Astrocyte of the cerebellum (primary cell): Measurements from ENCODE around the gene HADHB.

Experiments
- DNase-seq: peaks from one replicate; pipeline ENCODE4 v3.0.0-alpha.2; 2011; ENCODE audit warnings: low read depth
- H3K4me3 ChIP-seq: 2 replicates; pipeline ENCODE4 v1.5.1; 2011; ENCODE audit warnings: mild to moderate bottlenecking, low read depth, low read length, moderate library complexity
- CTCF ChIP-seq: IDR thresholded peaks from 2 replicates; pipeline ENCODE4 v1.5.1; 2012; ENCODE audit warnings: low read length, low read depth, moderate library complexity, mild to moderate bottlenecking; ENCODE audit errors: missing control alignments
- in situ Hi-C: cut with HindIII; loops from 2 replicates; pipeline ENCODE4 v1.10.0; 2017; ENCODE audit warnings: low sequenced_read_pairs

HADHB gene

DNA sequence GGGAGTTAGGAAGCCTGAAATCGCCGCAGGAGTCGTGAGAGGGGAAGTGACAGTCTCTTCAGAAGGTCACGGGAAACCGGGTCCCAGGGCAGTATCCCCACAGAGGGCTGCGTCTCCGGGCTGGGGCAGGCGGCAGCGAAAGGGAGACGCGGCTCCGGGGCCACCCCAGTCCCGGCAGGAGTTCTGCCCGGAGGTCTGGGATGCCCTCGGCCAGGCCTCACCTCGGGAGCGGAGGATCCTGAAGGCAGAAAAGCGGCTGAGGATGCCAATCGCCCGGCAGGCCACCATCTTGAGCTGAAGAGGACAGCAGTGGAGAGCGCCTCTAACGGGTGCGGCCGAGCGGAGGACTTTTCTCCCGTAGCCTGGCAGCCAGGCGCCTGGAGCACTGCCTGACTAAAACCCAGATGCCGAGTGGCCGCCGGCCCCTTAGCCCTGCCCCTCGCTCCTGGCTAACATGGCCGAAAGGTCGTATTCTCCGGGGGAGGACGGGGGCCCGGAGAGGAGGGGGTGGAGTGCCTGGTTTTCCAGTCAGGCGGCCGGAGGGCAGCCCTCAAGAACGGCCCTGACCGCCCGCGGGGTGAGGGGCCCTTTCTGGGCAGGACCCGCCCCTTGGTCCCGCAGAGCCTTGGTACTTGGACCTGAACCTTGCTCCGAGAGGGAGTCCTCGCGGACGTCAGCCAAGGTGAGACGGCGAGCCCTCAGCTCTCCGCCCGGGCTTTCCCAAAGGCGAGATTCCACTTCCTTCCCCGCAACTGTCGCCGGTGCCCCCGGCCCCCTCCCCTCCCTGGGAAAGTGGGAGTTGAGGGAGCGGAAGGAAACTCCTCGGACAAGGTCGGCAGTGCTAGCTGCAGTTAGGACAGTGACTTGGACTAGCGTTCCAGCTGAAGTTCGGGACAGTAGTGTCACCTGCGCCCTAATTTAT lies at the start of gene HADHB, which contains the start of gene HADHA:
TSS of gene HADHB (plus strand) at position 631 of the 922 bp plus-strand sequence. CDS start 9,316 bp downstream, outside the sequence.
TSS of gene HADHA (minus strand) at position 324 of the 922 bp plus-strand sequence. CDS start at position 288, 36 bp downstream.
- in situ Hi-C loops, result no loop called here
- DNase-seq, result peak; percentile 69
- TF ChIP-seq CTCF, result peak; percentile 19
- peak within 1 kb of the TSS; percentile 99 for H3K4me3 ChIP-seq

- TF ChIP-seq CTCF, result no peak
- no peak for DNase-seq
- in situ Hi-C loops, result no loop called here
- H3K4me3 ChIP-seq, result no peak overlapping the region
These were observed 49.4 kb upstream of the HADHB start for GRCh38 chr2:26195040-26195984.

DNA sequence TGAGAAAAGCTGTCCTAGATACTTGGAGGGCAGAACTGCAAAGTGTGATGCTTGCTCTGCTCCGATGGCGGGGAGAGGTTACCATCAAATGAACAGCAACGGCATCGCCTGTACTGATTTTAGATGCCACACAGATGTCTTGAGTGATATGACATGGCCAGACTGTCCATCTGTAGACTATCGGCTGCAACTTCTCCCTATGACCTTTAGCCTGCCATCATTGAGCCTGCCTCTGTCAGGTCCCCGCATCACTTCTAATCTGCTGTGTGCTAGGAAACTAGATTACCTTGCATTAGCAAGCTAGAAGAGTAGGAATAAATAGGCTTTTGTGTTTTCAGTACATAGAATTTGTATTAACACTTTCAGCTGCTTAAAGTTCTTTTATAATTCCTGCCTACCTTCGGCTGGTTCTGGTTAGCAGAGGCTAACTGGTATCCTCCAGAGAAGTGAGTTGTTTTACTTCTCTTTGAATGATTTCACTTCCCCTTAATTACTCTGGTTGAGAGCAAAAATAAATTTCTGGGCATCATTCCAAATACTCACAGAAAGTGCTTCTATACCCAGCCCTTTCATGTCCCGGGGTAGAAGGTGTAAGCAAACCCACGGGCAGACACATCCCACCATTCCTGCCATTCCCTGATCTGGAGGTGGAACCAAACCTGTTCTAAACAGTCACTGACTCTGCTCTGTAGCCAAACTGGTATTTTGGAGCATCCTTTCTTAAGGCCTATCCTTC lies 47.9 kb upstream of the HADHB start:
- no peak overlapping the region for H3K4me3 ChIP-seq
- no peak for TF ChIP-seq CTCF
- DNase-seq, result no peak
- in situ Hi-C loops, result no loop called here

DNA sequence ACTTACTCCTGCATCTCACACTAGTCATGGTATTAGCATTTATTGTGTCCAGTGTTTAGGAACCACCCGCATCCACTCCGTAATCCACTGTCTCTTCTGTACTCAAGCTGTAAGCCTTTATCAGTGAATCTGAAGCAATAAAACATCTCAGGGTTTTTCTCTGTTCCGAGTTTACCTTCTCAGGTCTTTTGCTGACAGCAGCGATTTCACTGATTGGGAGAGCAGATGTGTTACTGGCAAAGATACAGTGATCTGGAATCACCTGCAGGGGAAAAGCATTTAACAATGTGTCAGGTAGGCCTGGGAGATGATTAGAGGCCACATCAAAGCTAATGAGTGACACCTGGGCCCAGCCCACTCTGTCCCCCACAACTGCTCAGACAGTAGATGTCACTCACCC lies 47.2 kb upstream of the HADHB start:
- no peak for TF ChIP-seq CTCF
- H3K4me3 ChIP-seq, result no peak overlapping the region
- in situ Hi-C loops, result no loop called here
- no peak for DNase-seq

DNA sequence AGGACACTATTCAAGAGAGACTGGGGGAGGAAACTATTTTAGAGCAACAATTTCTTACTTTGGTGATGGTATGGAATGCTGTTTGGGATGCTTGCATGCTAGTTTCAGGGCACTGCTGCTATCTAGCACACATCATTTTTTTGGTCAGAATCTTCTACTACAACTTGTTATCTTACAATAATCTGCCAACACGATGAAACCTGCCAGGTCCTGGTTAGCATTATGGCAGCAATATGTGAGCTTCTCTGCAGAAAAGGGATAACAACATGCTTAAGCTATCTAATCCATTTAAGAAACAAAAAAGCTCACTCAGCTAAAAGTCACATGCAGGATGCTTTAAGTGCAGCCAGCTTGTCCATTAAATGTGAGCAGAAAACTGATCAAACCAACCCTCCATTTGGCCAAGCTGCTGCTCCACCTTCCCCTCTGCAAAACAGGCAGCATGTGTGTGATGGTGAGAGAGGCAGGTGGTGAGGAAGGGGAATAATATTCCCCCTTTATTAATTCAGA lies 41.7 kb upstream of the HADHB start:
- in situ Hi-C loops, result no loop called here
- H3K4me3 ChIP-seq, result no peak overlapping the region
- DNase-seq, result no peak
- TF ChIP-seq CTCF, result no peak

DNA sequence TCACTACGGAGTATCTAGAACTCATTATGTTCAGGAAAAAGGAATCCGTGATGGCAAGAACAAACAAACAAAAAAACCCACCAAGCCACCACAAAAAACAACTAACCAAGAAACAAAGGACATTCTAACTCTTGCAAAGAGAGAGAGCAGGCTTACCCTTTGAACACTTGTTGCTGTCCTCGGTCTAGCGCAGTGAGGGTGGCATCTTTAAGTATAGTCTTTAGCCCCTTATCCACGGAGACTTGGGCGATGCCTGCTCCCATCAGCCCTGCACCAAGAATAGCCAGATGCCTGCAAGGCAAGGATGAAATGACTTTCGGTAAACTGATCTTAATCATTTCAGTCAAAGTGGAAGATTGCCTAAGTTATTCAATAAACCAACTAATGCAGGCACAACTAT lies 40.8 kb upstream of the HADHB start:
- DNase-seq, result no peak
- no peak overlapping the region for H3K4me3 ChIP-seq
- no peak for TF ChIP-seq CTCF
- in situ Hi-C loops, result no loop called here
